Measurements from ENCODE around the gene ANTKMT.

ANTKMT gene

GRCh38 chr16:730666-731509 is 9.9 kb downstream of the ANTKMT start:
- no peak for DNase-seq
- in situ Hi-C loops (cut with HindIII; ENCODE audit: low pct_ligation_motif_present, low sequenced_read_pairs): no loop called here

DNA sequence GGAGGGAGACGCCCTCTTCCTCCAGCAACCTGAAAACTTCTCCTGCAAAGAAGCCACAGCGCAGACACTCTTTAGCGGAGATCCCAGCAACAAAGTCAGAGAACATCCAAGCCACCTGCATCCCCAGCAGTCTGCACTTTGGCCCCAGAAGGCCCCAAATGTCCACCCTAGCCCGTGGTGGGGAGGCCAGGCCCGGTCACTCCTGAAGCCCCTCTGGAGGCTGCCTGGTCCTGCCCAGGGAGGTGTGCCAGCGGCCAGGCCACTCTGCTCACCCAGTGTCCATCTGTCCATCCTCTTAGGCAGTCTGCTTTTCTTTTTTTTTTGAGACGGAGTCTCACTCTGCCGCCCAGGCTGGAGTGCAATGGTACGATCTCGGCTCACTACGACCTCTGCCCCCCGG is 11.4 kb downstream of the ANTKMT start:
- in situ Hi-C loops (cut with HindIII; ENCODE audit: low pct_ligation_motif_present, low sequenced_read_pairs): no loop called here
- no peak for DNase-seq
- no peak overlapping the region for H3K27ac ChIP-seq
- H3K4me3 ChIP-seq (ENCODE audit: low read depth, low read length): no peak overlapping the region
- peaks cover 29% of the 10 kb centered on the region for H3K36me3 ChIP-seq (replicated peaks)
- no peaks in the 10 kb centered on the region for H3K27me3 ChIP-seq (replicated peaks)
- TF ChIP-seq CTCF (IDR thresholded peaks at IDR 0.05; ENCODE audit: low read depth, low read length, missing control alignments): no peak

More at GRCh38 chr16:730666-731509, 9.9 kb downstream of the ANTKMT start:
- peaks cover 22% of the 10 kb centered on the region for H3K36me3 ChIP-seq (replicated peaks)
- no peaks in the 10 kb centered on the region for H3K27me3 ChIP-seq (replicated peaks)
- no peak overlapping the region for H3K4me3 ChIP-seq (ENCODE audit: low read depth, low read length)
- no peak for TF ChIP-seq CTCF (IDR thresholded peaks at IDR 0.05; ENCODE audit: low read depth, low read length, missing control alignments)
- no peak overlapping the region for H3K27ac ChIP-seq

GRCh38 chr16:732936-733335 is 12.0 kb downstream of the ANTKMT start:
- no peak for DNase-seq
- in situ Hi-C loops (cut with HindIII; ENCODE audit: low pct_ligation_motif_present, low sequenced_read_pairs): no loop called here
- Histone ChIP-seq H3K4me3 (ENCODE audit: low read depth, low read length) (no peak overlapping the region), H3K27ac (no peak overlapping the region), H3K36me3 (replicated peaks) (peaks cover 29% of the 10 kb centered on the region), H3K27me3 (replicated peaks) (no peaks in the 10 kb centered on the region)
- no peak for TF ChIP-seq CTCF (IDR thresholded peaks at IDR 0.05; ENCODE audit: low read depth, low read length, missing control alignments)

DNA sequence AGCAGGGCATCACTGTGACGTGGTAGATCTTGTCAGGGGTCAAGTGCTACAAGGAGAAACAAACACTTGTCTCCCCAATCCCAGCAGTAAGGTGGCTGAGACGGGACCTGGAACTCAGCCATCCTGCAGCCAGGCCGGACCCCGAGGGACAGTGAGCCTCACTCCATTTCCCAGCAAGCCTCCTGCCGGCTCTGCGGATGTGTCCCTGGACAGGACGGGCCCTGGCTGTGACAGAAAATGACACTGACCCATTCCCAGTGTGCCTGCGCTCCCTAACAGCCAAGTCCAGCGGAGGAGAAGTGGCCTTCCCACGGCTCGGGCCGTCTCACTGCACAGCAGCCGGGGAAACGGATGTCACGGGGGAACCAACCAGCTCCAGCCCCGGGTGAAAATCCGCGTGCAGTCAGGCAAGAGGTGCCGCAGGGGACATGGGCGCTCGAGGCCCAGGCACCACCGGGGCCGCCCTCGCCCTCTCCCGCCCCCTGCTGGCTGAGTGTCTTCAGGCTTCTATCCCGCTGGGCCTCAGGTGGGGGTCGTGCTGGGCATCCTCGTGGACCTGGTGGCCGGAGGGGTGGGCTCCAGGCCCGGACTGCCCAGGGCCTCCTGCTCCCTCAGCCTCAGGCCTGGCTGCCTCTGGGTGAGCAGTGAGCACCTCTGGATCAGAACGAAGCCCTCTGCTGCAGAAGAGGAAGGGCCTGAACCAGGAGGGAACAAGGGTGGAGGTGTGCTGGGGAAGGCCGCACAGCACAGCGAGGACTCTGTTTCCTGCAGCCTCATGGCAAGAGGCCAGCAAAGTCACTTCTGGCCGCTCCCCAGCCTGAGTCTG is 12.6 kb downstream of the ANTKMT start:
- no peak for TF ChIP-seq CTCF (IDR thresholded peaks at IDR 0.05; ENCODE audit: low read depth, low read length, missing control alignments)
- in situ Hi-C loops (cut with HindIII; ENCODE audit: low pct_ligation_motif_present, low sequenced_read_pairs): no loop called here
- Histone ChIP-seq H3K36me3 (replicated peaks) (peaks cover 29% of the 10 kb centered on the region), H3K4me3 (ENCODE audit: low read depth, low read length) (no peak overlapping the region), H3K27me3 (replicated peaks) (no peaks in the 10 kb centered on the region), H3K27ac (no peak overlapping the region)
- DNase-seq: no peak

- peaks cover 29% of the 10 kb centered on the region for H3K36me3 ChIP-seq (replicated peaks)
- in situ Hi-C loops (cut with HindIII; ENCODE audit: low pct_ligation_motif_present, low sequenced_read_pairs): no loop called here
- DNase-seq: no peak
Observed at GRCh38 chr16:734208-734980, 13.4 kb downstream of the ANTKMT start.

More at GRCh38 chr16:734208-734980, 13.4 kb downstream of the ANTKMT start:
- Histone ChIP-seq H3K27ac (no peak overlapping the region), H3K4me3 (ENCODE audit: low read depth, low read length) (no peak overlapping the region), H3K27me3 (replicated peaks) (no peaks in the 10 kb centered on the region)
- TF ChIP-seq CTCF (IDR thresholded peaks at IDR 0.05; ENCODE audit: low read depth, low read length, missing control alignments): no peak
